Right lobe of liver (tissue), 6 donors: ENCODE results near the gene SPINK1. TPM values are rescaled to one million over a fixed set of nuclear protein-coding genes. Genes with fewer than 3 reads are reported as not detected.

Experiments used
- ATAC-seq, 4 donors: fragments of 200-7000 bp; cut with Tn5 transposase; one replicate each; pipeline ENCODE4 v1.9.1; 2020; ENCODE audit warnings: mild to moderate bottlenecking in 4 of 4, moderate library complexity in 4 of 4
- DNase-seq, 3 donors: peaks; one replicate each; pipeline ENCODE4 v3.0.0-alpha.2; 2020
- H3K27ac ChIP-seq, 3 donors: fragments of 200-600 bp; one replicate each; pipeline ENCODE4 v1.8.0; 2022
- H3K27me3 ChIP-seq, 2 donors: fragments of 200-600 bp; one replicate each; pipeline ENCODE4 v1.8.0; 2022
- H3K36me3 ChIP-seq, 4 donors: fragments of 200-600 bp; sonication (generic) in 1 of 4; one replicate each; pipeline versions ENCODE4 v1.5.1 to v1.8.0; 2017 to 2022; ENCODE audit warnings: control low read depth in 1 of 4
- H3K4me1 ChIP-seq, 4 donors: fragments of 200-600 bp; sonication (generic) in 1 of 4; one replicate each; pipeline versions ENCODE4 v1.5.1 to v1.8.0; 2017 to 2022; ENCODE audit warnings: control low read depth in 1 of 4
- H3K4me3 ChIP-seq, 3 donors: fragments of 200-600 bp; one replicate each; pipeline ENCODE4 v1.8.0; 2022
- H3K9me3 ChIP-seq, 4 donors: fragments of 200-600 bp; sonication (generic) in 1 of 4; one replicate each; pipeline versions ENCODE4 v1.5.1 to v1.8.0; 2017 to 2022; ENCODE audit warnings: control low read depth in 1 of 4
- CTCF ChIP-seq, 4 donors: fragments of 200-600 bp in 3 of 4; fragments of 450-650 bp in 1 of 4; IDR thresholded peaks; one replicate each; pipeline versions ENCODE4 v1.5.1 to v1.8.0; 2016 to 2022; ENCODE audit warnings: antibody characterized with exemption in 4 of 4, mild to moderate bottlenecking in 2 of 4
- POLR2A ChIP-seq: fragments of 450-650 bp; IDR thresholded peaks from one replicate; pipeline ENCODE4 v1.6.1; 2017; ENCODE audit warnings: antibody characterized with exemption, mild to moderate bottlenecking
- WGBS: methylation state at CpG from one replicate; pipeline ENCODE4 v1.1.6; 2018; ENCODE audit warnings: low coverage, low lambda C conversion rate; ENCODE audit not compliant: insufficient coverage; ENCODE audit errors: missing lambda C conversion rate; 5-methylcytosine and 5-hydroxymethylcytosine counted together
- intact Hi-C, 2 donors: fragments of 100-400 bp; cut with DNase I; formaldehyde crosslinking; loops; one replicate each; pipeline versions ENCODE4 v1.11.2 to v1.14.1; 2022
- total RNA-seq, 6 experiments: library from RNA; depleted of rRNA in 2 of 6; stranded (reverse); fragments of >200 nt in 2 of 6; fragmentation: NEBNext Ultra II Directional in 3 of 6; extraction: Animal tissue kit (Norgen Biotek cat#: 25700) in 3 of 6; gene quantifications; one replicate each; pipeline versions ENCODE4 v1.1.0 to v1.2.4, GENCODE V29; 2016 to 2023
- donor health status: DM: no; HTN: yes; CAD: no.
- donor health status: DM: no; HTN: no; CAD: no.
- donor health status: DM: no; HTN: no; CAD: no.
- donor health status: DM: no; HTN: yes; CAD: no.
- donor health status: DM: no; HTN: yes; CAD: no.

The SPINK1 gene
- total RNA-seq, 6 experiments from 2014 or later: 11.9 to 823 (median 161) TPM

GRCh38 chr5:147818290-147818689 lies 13.2 kb downstream of the SPINK1 start:
- Histone ChIP-seq H3K9me3 (no peaks in the 10 kb centered on the region), H3K27ac (no peak overlapping the region), H3K4me3 (no peak overlapping the region), H3K36me3 (no peaks in the 10 kb centered on the region), H3K27me3 (no peaks in the 10 kb centered on the region), H3K4me1 (no peaks in the 10 kb centered on the region)
- ATAC-seq (peak; percentile 50 to 85 (median 54)), DNase-seq (no peak)
- TF ChIP-seq POLR2A (no peak), CTCF (IDR thresholded peaks at IDR 0.05) (no peak)
- intact Hi-C loops: no loop called here
- WGBS: 57% methylated on average over 1 of the region's 1 CpG

DNA sequence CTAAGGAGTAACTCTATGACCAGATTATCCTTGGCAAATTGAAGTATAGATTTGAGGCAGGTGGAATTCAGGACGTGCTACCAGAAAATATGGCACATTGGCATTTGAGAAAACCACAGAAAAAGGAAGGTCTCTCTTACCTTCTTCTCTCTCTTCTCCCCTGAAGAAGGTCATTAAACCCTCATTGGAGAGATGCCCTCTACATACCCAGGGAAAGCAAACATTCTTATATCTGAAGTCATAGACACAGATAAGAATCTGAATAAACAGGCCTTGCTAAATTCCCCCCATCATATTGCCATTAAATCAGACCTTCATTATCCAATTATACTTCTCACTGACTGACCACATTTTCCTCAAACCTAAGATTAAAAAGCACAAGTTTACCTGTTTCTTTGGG lies 17.8 kb downstream of the SPINK1 start:
- ATAC-seq (no peak), DNase-seq (no peak)
- no peaks in the 10 kb centered on the region for H3K27me3 ChIP-seq
- intact Hi-C loops: no loop called here
- H3K36me3 ChIP-seq: no peaks in the 10 kb centered on the region
- WGBS: 67% methylated on average over 1 of the region's 1 CpG
- H3K27ac ChIP-seq: no peak overlapping the region
- no peaks in the 10 kb centered on the region for H3K9me3 ChIP-seq
- no peaks in the 10 kb centered on the region for H3K4me1 ChIP-seq
- no peak for TF ChIP-seq CTCF (IDR thresholded peaks at IDR 0.05)
- TF ChIP-seq POLR2A: no peak
- H3K4me3 ChIP-seq: no peak overlapping the region

GRCh38 chr5:147809830-147810666 lies 21.4 kb downstream of the SPINK1 start:
- H3K9me3 ChIP-seq: no peaks in the 10 kb centered on the region
- TF ChIP-seq POLR2A (no peak), CTCF (IDR thresholded peaks at IDR 0.05) (no peak)
- 45% methylated on average over 5 of the region's 5 CpGs for WGBS
- ATAC-seq (peak in 2 of 4 donors; percentile 30 to 59), DNase-seq (no peak)
- no peak overlapping the region for H3K27ac ChIP-seq
- H3K4me1 ChIP-seq: no peaks in the 10 kb centered on the region
- H3K4me3 ChIP-seq: no peak overlapping the region
- H3K36me3 ChIP-seq: no peaks in the 10 kb centered on the region
- H3K27me3 ChIP-seq: no peaks in the 10 kb centered on the region
- intact Hi-C loops: no loop called here

- Histone ChIP-seq H3K27me3 (no peaks in the 10 kb centered on the region), H3K9me3 (no peaks in the 10 kb centered on the region), H3K4me3 (no peak overlapping the region), H3K4me1 (peaks cover 0 to 34% (median 7%) of the 10 kb centered on the region in 4 donors), H3K27ac (no peak overlapping the region), H3K36me3 (no peaks in the 10 kb centered on the region)
- intact Hi-C loops: no loop called here
- DNase-seq (no peak), ATAC-seq (peak; percentile 34 to 56 (median 48))
- TF ChIP-seq POLR2A: no peak
- TF ChIP-seq CTCF (IDR thresholded peaks at IDR 0.05): no peak
- 22% methylated on average over 6 of the region's 6 CpGs for WGBS
These were observed 26.4 kb downstream of the SPINK1 start for GRCh38 chr5:147805030-147805454.
